OCI-M2 (cell line): ENCODE measurements around the gene PLA2G4C.

Experiments used
- DNase-seq: peaks from one replicate; lab custom pipeline; 2025; ENCODE audit not compliant: unreplicated experiment; lab: John Stamatoyannopoulos, UW

Gene PLA2G4C, protein sequence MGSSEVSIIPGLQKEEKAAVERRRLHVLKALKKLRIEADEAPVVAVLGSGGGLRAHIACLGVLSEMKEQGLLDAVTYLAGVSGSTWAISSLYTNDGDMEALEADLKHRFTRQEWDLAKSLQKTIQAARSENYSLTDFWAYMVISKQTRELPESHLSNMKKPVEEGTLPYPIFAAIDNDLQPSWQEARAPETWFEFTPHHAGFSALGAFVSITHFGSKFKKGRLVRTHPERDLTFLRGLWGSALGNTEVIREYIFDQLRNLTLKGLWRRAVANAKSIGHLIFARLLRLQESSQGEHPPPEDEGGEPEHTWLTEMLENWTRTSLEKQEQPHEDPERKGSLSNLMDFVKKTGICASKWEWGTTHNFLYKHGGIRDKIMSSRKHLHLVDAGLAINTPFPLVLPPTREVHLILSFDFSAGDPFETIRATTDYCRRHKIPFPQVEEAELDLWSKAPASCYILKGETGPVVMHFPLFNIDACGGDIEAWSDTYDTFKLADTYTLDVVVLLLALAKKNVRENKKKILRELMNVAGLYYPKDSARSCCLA

DNA sequence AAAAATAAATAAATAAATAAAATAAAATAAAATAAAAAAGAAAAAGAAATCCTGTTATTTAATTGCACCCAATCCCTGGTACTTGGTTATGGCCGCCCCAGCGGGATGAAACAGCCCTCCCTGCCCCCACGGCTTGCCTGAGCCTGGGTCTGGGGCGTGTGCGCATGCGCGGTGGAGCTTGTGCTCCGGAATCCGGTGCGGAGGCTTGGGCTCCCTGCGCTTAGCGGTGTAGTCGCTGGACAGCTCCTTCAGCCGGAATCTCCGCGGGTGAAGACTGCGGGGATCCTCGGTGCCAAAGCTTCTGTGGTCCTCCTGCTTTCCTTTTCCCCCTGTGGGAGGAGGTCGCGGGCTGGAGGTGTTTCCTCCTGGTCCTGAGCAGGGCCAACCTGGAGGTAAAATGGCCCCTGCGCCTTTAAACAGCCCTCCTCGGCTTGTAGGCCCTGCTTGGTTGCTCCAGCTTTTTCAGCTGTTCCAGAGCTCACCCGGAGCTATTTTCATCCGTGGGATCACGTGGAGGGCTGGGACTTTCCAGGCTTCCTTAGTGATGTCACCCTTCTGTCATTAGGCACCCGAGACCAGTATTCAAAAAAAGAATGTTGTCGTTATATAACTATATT, at the start of gene PLA2G4C:
Gene PLA2G4C, minus strand, starts transcription at position 468 of the 617 bp plus-strand sequence. CDS start 4,288 bp downstream, outside the sequence.
- peak; percentile 79 for DNase-seq

DNA sequence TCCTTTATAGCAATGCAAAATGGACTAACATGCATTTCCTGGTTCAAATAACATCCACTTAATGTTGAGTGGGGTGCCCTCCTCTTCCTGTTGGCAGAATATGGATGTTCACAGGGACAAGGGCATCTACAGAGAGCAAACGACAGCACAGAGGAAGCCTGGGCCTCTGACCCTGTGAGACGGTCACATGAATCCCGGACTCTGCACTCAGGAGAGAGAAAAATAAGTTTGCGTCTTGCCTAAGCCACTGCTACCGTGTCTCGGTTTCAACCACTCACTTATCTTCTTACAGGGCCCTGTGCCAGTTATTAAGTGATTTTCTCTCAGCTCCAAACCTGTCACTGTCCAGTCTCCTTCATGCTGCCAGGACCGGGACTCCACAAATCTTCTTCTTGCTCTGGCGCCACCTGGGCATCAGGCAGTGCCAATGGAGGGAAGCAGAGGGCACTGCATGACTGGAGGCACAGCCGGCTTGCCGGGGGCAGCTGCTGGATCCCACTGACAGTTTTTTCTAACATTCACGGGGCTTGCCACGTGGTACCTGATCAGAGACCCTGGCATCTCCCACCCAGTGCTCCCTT, 47.7 kb upstream of the PLA2G4C start:
- no peak for DNase-seq

DNA sequence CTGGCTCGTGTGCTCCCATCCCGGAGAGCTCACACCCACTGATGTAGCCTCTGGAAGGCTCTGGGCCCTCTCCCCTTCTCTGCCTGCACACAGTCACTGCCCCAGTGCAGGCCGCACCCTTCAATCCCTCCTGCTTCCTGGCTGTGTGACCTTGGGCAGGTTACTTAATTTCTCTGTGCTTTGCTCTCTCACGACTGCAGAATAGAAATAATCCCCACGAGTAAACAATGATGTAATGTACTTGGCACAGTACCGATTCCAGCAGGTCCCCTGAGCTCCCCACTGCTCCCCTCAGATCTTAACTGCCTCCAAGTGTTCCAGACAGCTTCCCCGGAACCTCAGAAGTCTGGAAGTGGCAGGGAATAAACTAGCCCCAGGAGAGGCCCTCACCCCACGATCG, 43.4 kb upstream of the PLA2G4C start:
- DNase-seq = no peak

DNA sequence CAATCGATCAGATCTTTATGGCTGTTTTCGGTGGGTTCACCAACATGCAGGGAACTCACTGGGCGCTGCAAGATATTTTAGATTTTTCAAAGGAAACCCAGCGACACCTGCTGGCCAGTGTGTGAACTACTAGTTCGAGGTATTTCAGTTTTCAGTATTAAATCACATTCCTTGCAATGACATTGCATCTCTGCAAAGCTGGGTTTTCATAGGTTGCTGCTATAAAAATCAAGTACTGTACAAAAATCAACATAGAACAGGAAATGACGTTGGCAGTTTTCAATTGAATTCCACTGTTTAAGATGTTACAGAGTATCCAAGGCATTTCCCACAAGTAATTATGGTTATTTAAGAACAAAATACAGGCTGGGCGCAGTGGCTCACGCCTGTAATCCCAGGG, 41.9 kb upstream of the PLA2G4C start:
- DNase-seq = no peak

DNA sequence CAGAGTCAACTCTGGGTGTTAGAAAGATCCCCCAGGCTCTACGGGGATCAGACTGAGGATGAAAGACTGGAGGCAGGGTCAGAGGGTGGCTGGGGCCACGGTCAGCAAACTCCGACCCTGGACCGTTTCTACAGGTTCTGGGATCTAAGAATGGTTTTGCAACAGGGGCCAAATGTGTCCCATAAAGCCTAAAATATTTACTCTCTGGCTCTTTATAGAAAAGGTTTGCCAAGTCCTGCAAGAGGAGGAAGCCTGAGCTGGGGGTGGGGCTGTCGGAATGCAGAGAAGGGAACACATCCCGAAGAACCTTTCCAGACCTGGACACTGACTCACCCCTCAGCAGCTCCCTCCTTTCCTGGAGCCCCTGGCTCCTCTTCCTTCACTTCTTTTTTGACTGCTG, 38.8 kb upstream of the PLA2G4C start:
- no peak for DNase-seq

DNA sequence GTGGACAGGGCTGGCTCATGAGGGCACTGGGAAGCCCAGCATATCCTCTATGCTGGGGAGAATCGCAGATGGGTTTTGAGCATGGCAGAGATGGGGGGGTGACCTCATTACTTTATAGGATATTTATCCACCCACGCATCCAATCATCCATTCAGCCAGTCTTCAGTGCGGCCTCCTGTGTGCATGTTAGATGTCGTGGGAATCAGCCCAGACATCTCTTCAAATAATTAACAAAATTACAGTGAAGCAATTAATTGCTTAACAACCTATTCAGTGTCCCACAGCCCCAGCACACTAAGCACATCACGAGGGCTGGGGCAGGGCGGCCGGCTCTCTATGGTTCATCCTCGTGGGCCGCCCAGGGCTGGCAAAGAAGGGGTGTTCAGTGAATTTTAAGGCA, 38.0 kb upstream of the PLA2G4C start:
- no peak for DNase-seq

DNA sequence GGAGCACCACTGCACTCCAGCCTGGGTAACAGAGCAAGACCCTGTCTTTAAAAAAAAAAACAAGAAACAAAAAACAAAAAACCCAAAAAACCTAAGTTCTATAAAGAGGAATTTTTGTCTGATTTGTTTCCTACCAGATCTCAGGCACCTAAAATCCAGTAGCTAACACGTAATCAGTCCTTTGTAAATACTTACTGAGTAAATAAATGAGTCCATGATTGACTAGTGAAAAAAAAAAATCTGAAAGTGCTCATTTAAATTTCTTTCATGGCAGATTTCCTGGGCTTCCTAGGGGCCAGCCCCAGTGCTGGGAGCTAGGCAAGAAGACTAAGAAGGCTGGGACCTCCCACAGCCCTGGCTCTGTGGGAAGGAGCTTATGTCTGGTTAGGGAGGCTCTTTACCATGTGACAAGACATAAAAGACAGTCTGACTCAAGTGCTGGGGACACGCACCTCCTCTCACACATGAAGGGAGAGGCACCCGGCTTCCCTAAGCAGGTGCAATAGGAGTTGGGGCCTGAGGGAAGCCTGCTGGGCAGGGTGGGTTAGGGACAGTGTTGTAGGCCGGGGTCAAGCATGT, 37.1 kb upstream of the PLA2G4C start:
- DNase-seq = no peak

DNA sequence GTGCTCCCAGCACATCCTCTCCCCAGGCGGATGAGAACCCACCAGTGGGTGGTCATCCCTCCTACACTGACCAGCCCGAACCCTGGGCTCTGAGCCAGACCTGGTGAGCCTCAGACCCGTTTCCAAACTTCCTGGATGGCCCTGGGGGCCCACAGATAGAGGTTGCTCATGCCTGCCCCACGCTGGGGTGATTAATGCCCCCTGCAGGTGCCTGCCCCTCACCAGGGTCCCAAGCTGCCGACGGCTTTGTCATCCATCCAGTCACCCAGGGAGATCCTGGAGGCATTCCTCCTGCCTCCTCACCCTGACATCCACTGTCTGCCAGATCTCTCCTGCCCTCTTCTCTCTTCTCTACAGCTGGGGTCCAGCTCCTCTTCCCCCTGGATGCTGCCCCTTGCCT, 28.4 kb upstream of the PLA2G4C start:
- DNase-seq = no peak

DNA sequence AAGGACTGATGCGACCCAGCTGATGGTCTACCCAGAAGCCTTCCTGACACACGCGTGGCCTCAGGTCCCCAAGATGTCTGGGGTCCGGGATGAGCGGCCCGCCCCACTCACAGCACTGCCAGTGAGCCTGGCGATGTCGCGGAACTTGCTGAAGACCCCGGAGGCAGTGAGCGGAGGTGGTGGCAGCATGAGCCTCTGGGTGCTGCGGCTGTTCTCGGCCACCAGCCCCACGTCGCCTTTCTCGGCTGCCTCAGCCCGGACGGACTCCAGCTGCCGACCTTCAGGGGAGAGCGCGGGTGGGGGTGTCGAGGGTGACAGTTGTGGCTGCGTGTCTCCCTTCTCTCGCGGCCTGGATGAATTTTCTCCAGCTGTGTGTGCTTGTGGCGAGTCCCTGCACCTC, 26.8 kb upstream of the PLA2G4C start:
- DNase-seq = no peak

DNA sequence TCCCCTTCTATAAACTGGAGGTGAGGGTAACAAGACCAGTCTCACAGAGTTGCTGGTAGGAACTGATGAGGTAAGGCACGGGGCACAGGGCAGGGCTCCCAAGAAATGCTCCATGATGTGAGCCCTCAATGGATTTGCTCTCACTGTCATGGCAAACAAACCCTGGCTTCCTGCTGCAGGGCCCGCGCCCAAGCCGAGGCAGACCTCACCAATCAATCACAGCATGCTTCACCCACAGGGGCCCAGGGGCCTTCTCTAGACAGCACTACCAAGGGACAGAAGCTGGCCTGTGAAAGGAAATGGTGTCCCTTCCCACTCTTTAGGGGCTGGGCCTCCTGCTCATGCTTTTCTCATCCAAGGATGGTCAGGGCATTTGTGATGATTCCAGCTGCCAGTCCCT, 25.9 kb upstream of the PLA2G4C start:
- no peak for DNase-seq

DNA sequence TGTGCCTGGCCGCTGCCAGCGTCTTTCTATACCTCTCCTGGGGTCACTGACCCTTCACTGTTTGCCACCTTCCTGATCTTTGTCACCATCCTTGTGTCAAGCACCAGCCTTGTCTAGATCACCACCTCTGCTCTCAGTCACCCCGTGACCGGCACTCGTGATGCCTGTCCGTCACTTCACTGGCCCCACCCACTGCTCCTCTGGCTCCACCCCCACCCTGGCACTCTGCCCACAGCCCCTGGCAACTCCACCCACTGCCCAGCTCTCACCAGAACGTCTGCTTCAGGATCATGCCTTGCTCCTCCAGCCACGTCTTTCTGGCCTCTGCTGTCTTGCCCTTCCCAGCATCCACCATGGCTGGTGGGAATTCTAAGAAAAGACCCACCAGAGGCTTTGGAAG, 24.8 kb upstream of the PLA2G4C start:
- no peak for DNase-seq

DNA sequence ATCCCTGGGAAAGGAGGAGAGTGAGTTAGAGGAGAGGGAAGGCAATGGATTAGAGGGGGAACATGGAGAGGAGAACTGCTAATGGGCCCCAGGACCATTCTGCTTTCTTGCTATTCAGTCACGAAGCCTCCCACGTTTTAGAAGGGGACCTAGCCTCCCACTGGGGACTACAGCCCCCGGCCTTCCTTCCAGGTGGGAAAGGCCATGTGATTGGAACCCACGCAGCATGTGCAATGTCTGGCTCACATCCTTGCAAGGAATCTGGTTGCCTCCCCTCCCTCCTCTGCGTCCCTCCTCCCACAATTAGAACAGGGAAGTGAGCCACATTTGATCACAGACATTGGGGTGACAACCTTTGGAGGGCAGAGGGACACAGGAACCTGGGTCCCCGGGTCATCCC, 22.5 kb upstream of the PLA2G4C start:
- DNase-seq = no peak

DNA sequence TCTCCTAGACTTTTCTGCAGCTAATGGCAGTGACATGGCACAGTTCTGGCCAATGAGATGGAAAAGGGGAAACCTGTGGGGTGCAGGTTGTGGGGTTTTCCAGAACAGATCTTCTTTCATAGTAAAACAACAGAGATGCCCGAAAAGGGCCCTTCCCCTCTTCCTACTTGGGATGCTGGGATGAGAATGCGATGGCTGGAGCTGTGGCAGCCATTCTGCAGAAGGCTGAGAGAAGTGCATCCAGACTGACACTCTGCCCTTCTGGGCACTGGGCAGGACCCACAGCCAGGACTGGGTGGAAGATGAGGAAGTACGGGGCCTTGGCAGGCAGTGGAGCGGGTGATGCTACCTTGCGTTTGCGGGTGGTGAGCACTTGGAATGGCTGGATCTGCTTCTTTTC, 16.9 kb upstream of the PLA2G4C start:
- no peak for DNase-seq

DNA sequence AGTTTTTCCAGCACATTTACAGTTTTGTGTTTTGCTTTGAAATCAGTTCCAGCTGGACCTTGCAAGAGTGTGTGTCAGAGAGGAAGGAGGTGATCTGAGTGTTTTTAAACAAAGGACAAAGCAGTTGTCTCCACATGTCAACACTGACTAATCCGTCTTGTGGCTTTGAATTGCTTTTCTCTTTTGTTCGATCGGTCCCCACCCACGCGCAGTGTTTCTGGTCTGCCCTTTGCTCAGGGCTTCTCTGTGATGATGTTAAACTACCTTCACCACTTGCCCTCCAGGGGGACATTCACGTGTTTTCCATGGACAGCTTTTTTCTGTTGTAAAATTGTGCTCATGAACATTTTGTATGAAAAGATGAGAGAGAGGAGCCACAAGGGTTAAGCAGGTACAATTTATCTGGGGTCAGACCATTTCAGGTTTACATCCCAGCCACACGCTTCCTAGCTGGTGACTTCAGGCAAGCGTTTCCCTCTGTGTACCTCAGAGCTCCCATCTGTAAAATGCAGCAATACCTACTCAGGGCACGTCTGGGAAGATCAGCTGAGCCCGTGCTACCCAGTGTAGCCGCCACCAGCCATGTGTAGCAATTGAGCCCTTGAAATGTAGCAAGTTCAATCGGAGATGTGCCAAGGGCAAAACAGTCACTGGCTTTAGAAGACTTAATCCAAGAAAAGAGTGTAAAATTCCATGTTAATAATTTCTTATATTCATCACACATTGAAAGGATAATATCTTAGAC, 13.5 kb upstream of the PLA2G4C start:
- DNase-seq = no peak

DNA sequence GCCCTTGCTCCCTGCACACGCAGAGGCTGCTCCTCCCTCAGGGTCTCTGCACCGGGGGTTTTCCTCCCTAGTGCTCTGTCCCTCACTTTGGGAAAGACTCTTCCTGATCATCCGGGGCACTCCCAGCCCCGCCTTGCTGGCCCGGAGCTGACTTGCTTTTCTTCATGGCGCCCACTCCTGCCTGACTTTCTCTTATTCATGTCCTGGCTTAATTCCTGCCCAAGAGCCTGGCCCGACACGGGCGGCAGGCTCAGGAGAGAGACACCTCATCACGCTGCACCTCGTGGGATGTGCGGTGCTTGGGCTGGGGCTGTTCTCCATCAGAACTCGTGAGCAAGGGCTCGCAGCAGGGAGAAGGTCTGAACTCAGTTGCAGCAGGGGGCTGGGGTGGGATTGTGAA, 11.8 kb upstream of the PLA2G4C start:
- DNase-seq = no peak

DNA sequence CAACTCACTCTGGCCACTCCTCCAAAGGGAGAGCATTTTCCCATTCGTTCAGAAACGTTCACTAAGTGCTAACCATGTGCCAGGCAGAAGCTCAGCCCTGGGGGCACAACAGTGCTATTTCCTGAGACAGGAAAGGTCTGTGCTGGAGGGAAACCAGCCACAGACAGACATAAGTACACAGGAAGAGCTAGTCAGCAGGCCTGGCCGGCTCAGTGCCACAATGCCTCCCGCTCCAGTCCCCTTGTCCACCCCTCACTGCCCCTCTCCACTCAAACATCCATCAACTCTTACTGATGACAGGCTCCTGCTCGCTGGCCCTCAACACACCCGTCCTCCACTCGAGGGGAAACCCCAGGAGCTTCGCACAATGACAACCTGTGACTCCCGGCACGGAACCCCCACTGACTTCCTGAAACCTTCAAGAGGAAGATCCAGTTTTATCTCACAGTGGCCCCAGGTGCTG, 11.3 kb upstream of the PLA2G4C start:
- no peak for DNase-seq

DNA sequence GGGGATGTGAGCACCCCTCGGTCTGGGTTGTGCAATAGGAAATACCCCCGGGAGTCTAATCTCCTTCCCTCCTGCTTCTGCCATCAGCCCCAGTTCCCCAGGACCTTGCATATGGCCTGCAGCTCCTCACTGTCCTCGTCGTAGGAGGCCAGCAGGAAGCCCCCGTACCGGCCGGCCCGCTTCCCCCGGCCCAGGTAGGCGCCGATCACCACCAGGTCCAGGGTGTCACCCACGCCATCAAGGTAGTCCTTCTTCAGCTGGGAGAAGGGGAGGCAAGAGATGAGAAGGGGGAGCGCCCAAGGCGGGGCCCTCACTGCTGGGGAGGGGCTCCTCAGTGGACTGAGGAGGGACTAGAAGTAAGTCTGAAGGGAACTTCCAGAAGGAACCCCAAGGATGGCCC, 10.4 kb upstream of the PLA2G4C start:
- DNase-seq = no peak

DNA sequence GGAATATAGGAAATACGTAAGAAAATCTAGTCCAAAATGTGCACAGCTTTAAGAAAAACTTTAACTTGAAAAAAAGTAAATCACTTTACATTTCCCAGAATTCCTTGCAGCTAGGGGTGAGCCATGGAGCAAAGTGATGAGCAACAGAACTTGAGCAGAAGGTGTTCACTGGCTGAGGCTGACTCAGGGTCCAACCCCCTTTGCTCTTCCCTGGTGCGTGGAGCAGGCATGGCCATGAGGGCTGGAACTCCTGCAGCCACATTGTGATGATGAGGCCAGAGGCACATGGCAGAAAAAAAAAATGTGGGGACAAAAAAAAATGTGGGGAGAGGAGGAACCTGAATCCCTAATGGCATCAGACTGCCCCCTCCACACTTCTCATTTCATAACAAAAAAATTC, 9.9 kb upstream of the PLA2G4C start:
- DNase-seq = no peak

DNA sequence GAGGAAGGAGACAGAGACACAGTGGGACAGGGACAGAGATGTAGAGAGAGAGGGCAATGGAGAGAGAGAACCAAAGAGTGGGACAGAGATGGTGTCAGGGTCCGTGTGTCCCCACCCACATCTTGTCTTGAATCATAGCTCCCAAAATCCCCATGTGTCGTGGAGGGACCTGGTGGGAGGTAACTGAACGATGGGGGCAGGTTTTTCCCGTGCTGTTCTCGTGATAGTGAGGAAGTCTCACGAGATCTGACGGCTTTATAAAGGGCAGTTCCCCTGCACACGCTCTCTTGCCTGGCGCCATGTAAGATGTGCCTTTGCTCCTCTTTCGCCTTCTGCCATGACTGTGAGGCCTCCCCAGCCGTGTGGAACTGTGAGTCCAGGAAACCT, 7.5 kb upstream of the PLA2G4C start:
- no peak for DNase-seq

DNA sequence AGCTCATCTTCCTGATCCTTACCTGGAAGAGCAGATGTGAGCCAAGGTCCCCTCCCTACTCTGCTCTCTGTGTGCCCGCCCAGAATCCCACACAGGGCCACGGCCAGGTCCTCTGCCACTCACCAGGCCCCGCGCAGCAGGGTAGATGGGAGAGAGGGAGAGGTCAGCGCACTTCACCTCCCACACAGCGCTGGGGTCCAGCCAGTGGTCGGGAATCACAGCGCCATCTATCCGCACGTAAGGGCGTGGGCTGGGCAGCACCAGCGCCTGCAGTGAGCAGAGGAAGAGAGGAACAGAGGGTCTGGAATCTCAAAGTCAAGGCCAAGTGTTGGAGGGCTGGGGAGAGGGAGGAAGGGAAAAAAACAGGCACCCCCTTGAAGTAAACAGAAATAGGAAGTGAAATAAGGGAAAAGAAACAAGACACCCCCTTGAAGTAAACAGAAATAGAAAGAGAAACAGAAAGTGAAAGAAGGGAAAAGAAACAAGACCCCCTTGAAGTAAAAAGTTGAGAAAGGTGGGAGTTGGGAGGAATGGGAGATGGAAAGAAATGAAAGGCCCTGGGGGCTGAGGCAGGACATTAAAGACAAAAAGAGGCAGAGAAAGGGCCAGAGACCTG, 7.0 kb upstream of the PLA2G4C start:
- DNase-seq = no peak
